ENCODE measurements around the gene SLC22A4. TPM values are rescaled to one million over a fixed set of nuclear protein-coding genes. Genes with fewer than 3 reads are reported as not detected.

SLC22A4 gene
- total and polyA plus RNA-seq, 3 experiments from 2014 or later: 0.15 to 2.9 (median 2.6) TPM

- no peak overlapping the region for H3K4me3 ChIP-seq (ENCODE audit: low read length)
- Mint-ChIP-seq H3K27me3 (no peaks in the 10 kb centered on the region), H3K4me3 (no peak overlapping the region), H3K4me1 (peaks cover 0 to 4% (median 4%) of the 10 kb centered on the region in 3 donors), H3K36me3 (no peaks in the 10 kb centered on the region), H3K9me3 (no peaks in the 10 kb centered on the region), H3K27ac (peak overlapping the region in 2 of 8 donors; percentile 32 to 80)
- H3K4me1 ChIP-seq (ENCODE audit: insufficient read depth, low read length): no peaks in the 10 kb centered on the region
- no peaks in the 10 kb centered on the region for H3K27me3 ChIP-seq (ENCODE audit: insufficient read depth, low read length, poor library complexity, severe bottlenecking)
- POLR2A ChIA-PET: no interaction called here
- no peak for DNase-seq
- CTCF ChIA-PET: interaction anchor here (2.1 kb wide), 1 partner anchor 28 kb away, joined by 5 read pairs; no protein-coding TSS in a partner anchor
- no peak overlapping the region for H3K27ac ChIP-seq (ENCODE audit: low read depth, low read length)
- H3K9me3 ChIP-seq (ENCODE audit: low read length): no peaks in the 10 kb centered on the region
- no peaks in the 10 kb centered on the region for H3K36me3 ChIP-seq (ENCODE audit: insufficient read depth, low read length)
Observed at GRCh38 chr5:132265336-132266030, 28.7 kb upstream of the SLC22A4 start.

GRCh38 chr5:132266031-132266835 is 28.0 kb upstream of the SLC22A4 start:
- H3K27me3 ChIP-seq (ENCODE audit: insufficient read depth, low read length, poor library complexity, severe bottlenecking): no peaks in the 10 kb centered on the region
- Mint-ChIP-seq H3K9me3 (no peaks in the 10 kb centered on the region), H3K4me1 (peaks cover 0 to 2% (median 0%) of the 10 kb centered on the region in 3 donors), H3K27ac (no peak overlapping the region), H3K4me3 (no peak overlapping the region), H3K36me3 (no peaks in the 10 kb centered on the region), H3K27me3 (peaks cover 0 to under 1% of the 10 kb centered on the region in 2 donors)
- no peak overlapping the region for H3K4me3 ChIP-seq (ENCODE audit: low read length)
- no peak overlapping the region for H3K27ac ChIP-seq (ENCODE audit: low read depth, low read length)
- no peaks in the 10 kb centered on the region for H3K36me3 ChIP-seq (ENCODE audit: insufficient read depth, low read length)
- ChIA-PET CTCF (no interaction called here), POLR2A (no interaction called here)
- H3K9me3 ChIP-seq (ENCODE audit: low read length): no peaks in the 10 kb centered on the region
- no peaks in the 10 kb centered on the region for H3K4me1 ChIP-seq (ENCODE audit: insufficient read depth, low read length)
- DNase-seq: no peak

- Mint-ChIP-seq H3K36me3 (no peaks in the 10 kb centered on the region), H3K27ac (no peak overlapping the region), H3K9me3 (no peaks in the 10 kb centered on the region), H3K4me1 (peaks cover 0 to 4% (median 0%) of the 10 kb centered on the region in 3 donors), H3K4me3 (no peak overlapping the region), H3K27me3 (peaks cover 0 to 3% of the 10 kb centered on the region in 2 donors)
- Histone ChIP-seq H3K27me3 (ENCODE audit: insufficient read depth, low read length, poor library complexity, severe bottlenecking) (no peaks in the 10 kb centered on the region), H3K9me3 (ENCODE audit: low read length) (no peaks in the 10 kb centered on the region), H3K36me3 (ENCODE audit: insufficient read depth, low read length) (no peaks in the 10 kb centered on the region), H3K4me3 (ENCODE audit: low read length) (no peak overlapping the region), H3K4me1 (ENCODE audit: insufficient read depth, low read length) (no peaks in the 10 kb centered on the region), H3K27ac (ENCODE audit: low read depth, low read length) (no peak overlapping the region)
- no peak for DNase-seq
- ChIA-PET POLR2A (no interaction called here), CTCF (no interaction called here)
Observed at GRCh38 chr5:132266836-132267160, 27.4 kb upstream of the SLC22A4 start.

GRCh38 chr5:132267166-132267739 is 26.9 kb upstream of the SLC22A4 start:
- CTCF ChIA-PET: no interaction called here
- Histone ChIP-seq H3K9me3 (ENCODE audit: low read length) (no peaks in the 10 kb centered on the region), H3K27me3 (ENCODE audit: insufficient read depth, low read length, poor library complexity, severe bottlenecking) (no peaks in the 10 kb centered on the region), H3K36me3 (ENCODE audit: insufficient read depth, low read length) (no peaks in the 10 kb centered on the region), H3K4me1 (ENCODE audit: insufficient read depth, low read length) (no peaks in the 10 kb centered on the region), H3K27ac (ENCODE audit: low read depth, low read length) (no peak overlapping the region), H3K4me3 (ENCODE audit: low read length) (no peak overlapping the region)
- peaks cover 2 to 3% of the 10 kb centered on the region in 2 donors for H3K27me3 Mint-ChIP-seq
- H3K36me3 Mint-ChIP-seq: no peaks in the 10 kb centered on the region
- peaks cover 0 to 7% (median under 1%) of the 10 kb centered on the region in 3 donors for H3K4me1 Mint-ChIP-seq
- DNase-seq: no peak
- H3K4me3 Mint-ChIP-seq: peak overlapping the region in 1 of 7 donors; percentile 83
- POLR2A ChIA-PET: no interaction called here
- H3K9me3 Mint-ChIP-seq: no peaks in the 10 kb centered on the region
- H3K27ac Mint-ChIP-seq: peak overlapping the region in 1 of 8 donors; percentile 89

GRCh38 chr5:132267931-132268768 is 26.0 kb upstream of the SLC22A4 start:
- no peak overlapping the region for H3K4me3 ChIP-seq (ENCODE audit: low read length)
- no peaks in the 10 kb centered on the region for H3K27me3 ChIP-seq (ENCODE audit: insufficient read depth, low read length, poor library complexity, severe bottlenecking)
- DNase-seq: no peak
- ChIA-PET CTCF (interaction anchor here (1.2 to 1.4 kb wide), 2 partner anchors 30 to 233 kb away, joined by 3 to 4 read pairs; no protein-coding TSS in a partner anchor), POLR2A (no interaction called here)
- no peaks in the 10 kb centered on the region for H3K36me3 Mint-ChIP-seq
- H3K27ac ChIP-seq (ENCODE audit: low read depth, low read length): no peak overlapping the region
- H3K4me1 Mint-ChIP-seq: peaks cover 3 to 14% (median 9%) of the 10 kb centered on the region in 3 donors
- H3K9me3 Mint-ChIP-seq: no peaks in the 10 kb centered on the region
- no peaks in the 10 kb centered on the region for H3K9me3 ChIP-seq (ENCODE audit: low read length)
- H3K4me1 ChIP-seq (ENCODE audit: insufficient read depth, low read length): no peaks in the 10 kb centered on the region
- no peaks in the 10 kb centered on the region for H3K36me3 ChIP-seq (ENCODE audit: insufficient read depth, low read length)
- peak overlapping the region in 1 of 8 donors; percentile 59 for H3K27ac Mint-ChIP-seq
- no peak overlapping the region for H3K4me3 Mint-ChIP-seq
- H3K27me3 Mint-ChIP-seq: peaks cover 10 to 11% of the 10 kb centered on the region in 2 donors

GRCh38 chr5:132268769-132269551 is 25.2 kb upstream of the SLC22A4 start:
- Histone ChIP-seq H3K4me1 (ENCODE audit: insufficient read depth, low read length) (no peaks in the 10 kb centered on the region), H3K36me3 (ENCODE audit: insufficient read depth, low read length) (no peaks in the 10 kb centered on the region), H3K9me3 (ENCODE audit: low read length) (no peaks in the 10 kb centered on the region), H3K27me3 (ENCODE audit: insufficient read depth, low read length, poor library complexity, severe bottlenecking) (no peaks in the 10 kb centered on the region), H3K4me3 (ENCODE audit: low read length) (no peak overlapping the region), H3K27ac (ENCODE audit: low read depth, low read length) (no peak overlapping the region)
- DNase-seq: no peak
- Mint-ChIP-seq H3K9me3 (no peaks in the 10 kb centered on the region), H3K27me3 (peaks cover 10 to 19% of the 10 kb centered on the region in 2 donors), H3K36me3 (no peaks in the 10 kb centered on the region), H3K4me3 (no peak overlapping the region), H3K27ac (peak overlapping the region in 2 of 8 donors; percentile 47 to 59), H3K4me1 (peaks cover 3 to 14% (median 9%) of the 10 kb centered on the region in 3 donors)
- ChIA-PET POLR2A (no interaction called here), CTCF (interaction anchor here (1.2 to 1.4 kb wide), 2 partner anchors 31 to 232 kb away, joined by 3 to 4 read pairs; no protein-coding TSS in a partner anchor)

GRCh38 chr5:132269635-132270334 is 24.4 kb upstream of the SLC22A4 start:
- H3K9me3 ChIP-seq (ENCODE audit: low read length): no peaks in the 10 kb centered on the region
- no peaks in the 10 kb centered on the region for H3K27me3 ChIP-seq (ENCODE audit: insufficient read depth, low read length, poor library complexity, severe bottlenecking)
- H3K4me1 ChIP-seq (ENCODE audit: insufficient read depth, low read length): no peaks in the 10 kb centered on the region
- Mint-ChIP-seq H3K36me3 (no peaks in the 10 kb centered on the region), H3K9me3 (no peaks in the 10 kb centered on the region), H3K27ac (peak overlapping the region in 1 of 8 donors; percentile 57), H3K4me3 (no peak overlapping the region), H3K27me3 (peaks cover 10 to 23% of the 10 kb centered on the region in 2 donors), H3K4me1 (peaks cover 3 to 14% (median 9%) of the 10 kb centered on the region in 3 donors)
- ChIA-PET POLR2A (no interaction called here), CTCF (interaction anchor here (1.2 kb wide), 1 partner anchor 231 kb away, joined by 3 read pairs; no protein-coding TSS in a partner anchor)
- no peak for DNase-seq
- H3K27ac ChIP-seq (ENCODE audit: low read depth, low read length): no peak overlapping the region
- no peaks in the 10 kb centered on the region for H3K36me3 ChIP-seq (ENCODE audit: insufficient read depth, low read length)
- no peak overlapping the region for H3K4me3 ChIP-seq (ENCODE audit: low read length)

Data from CD8-positive, alpha-beta memory T cell (primary cell).